IPS-18c (cell line): ENCODE measurements around the gene LIN52.

Experiments used
- H3K4me3 ChIP-seq: 2 replicates; pipeline ENCODE4 v1.7.0; 2013; ENCODE audit warnings: low read depth, mild to moderate bottlenecking, low read length, moderate library complexity; ENCODE audit not compliant: insufficient read depth
- H3K9me3 ChIP-seq: one replicate; pipeline ENCODE4 v1.6.1; 2013; ENCODE audit warnings: mild to moderate bottlenecking, low read length, moderate library complexity; ENCODE audit not compliant: control insufficient read depth, insufficient read depth

The LIN52 gene

GRCh38 chr14:74084277-74085046 is at the start of gene LIN52, which contains the start of gene ALDH6A1:
Gene LIN52, plus strand, starts transcription at chr14:74084956. Its CDS starts 19 bp downstream, at chr14:74084975.
Gene ALDH6A1, minus strand, starts transcription at chr14:74084453. Its CDS starts 59 bp downstream, at chr14:74084394.
- H3K9me3 ChIP-seq, result no peaks in the 10 kb centered on the region
- H3K4me3 ChIP-seq, result peak within 1 kb of the TSS; percentile 90

GRCh38 chr14:74035556-74035955 is 49.2 kb upstream of the LIN52 start:
- H3K9me3 ChIP-seq, result no peaks in the 10 kb centered on the region
- no peak overlapping the region for H3K4me3 ChIP-seq

- peaks cover 2% of the 10 kb centered on the region for H3K9me3 ChIP-seq
- H3K4me3 ChIP-seq, result no peak overlapping the region
Observed at GRCh38 chr14:74038020-74038859, 46.5 kb upstream of the LIN52 start.

- H3K9me3 ChIP-seq, result peaks cover 2% of the 10 kb centered on the region
Observed at GRCh38 chr14:74042296-74042695, 42.5 kb upstream of the LIN52 start.

GRCh38 chr14:74045522-74045921 is 39.2 kb upstream of the LIN52 start:
- peaks cover 2% of the 10 kb centered on the region for H3K9me3 ChIP-seq
- H3K4me3 ChIP-seq, result no peak overlapping the region

More at GRCh38 chr14:74042296-74042695, 42.5 kb upstream of the LIN52 start:
- no peak overlapping the region for H3K4me3 ChIP-seq

- Histone ChIP-seq H3K9me3 (no peaks in the 10 kb centered on the region), H3K4me3 (no peak overlapping the region)
Observed at GRCh38 chr14:74048281-74048680, 36.5 kb upstream of the LIN52 start.

GRCh38 chr14:74049876-74050495 is 34.8 kb upstream of the LIN52 start:
- no peaks in the 10 kb centered on the region for H3K9me3 ChIP-seq

GRCh38 chr14:74062809-74063150 is 22.0 kb upstream of the LIN52 start:
- no peak overlapping the region for H3K4me3 ChIP-seq
- no peaks in the 10 kb centered on the region for H3K9me3 ChIP-seq

More at GRCh38 chr14:74049876-74050495, 34.8 kb upstream of the LIN52 start:
- H3K4me3 ChIP-seq, result no peak overlapping the region

GRCh38 chr14:74064426-74064825 is 20.3 kb upstream of the LIN52 start:
- H3K4me3 ChIP-seq, result no peak overlapping the region
- H3K9me3 ChIP-seq, result no peaks in the 10 kb centered on the region

- no peak overlapping the region for H3K4me3 ChIP-seq
- H3K9me3 ChIP-seq, result no peaks in the 10 kb centered on the region
Observed at GRCh38 chr14:74064883-74065282, 19.9 kb upstream of the LIN52 start.

GRCh38 chr14:74065746-74066575 is 18.8 kb upstream of the LIN52 start:
- Histone ChIP-seq H3K4me3 (no peak overlapping the region), H3K9me3 (no peaks in the 10 kb centered on the region)

- H3K4me3 ChIP-seq, result no peak overlapping the region
Observed at GRCh38 chr14:74077401-74077800, 7.4 kb upstream of the LIN52 start.

GRCh38 chr14:74080820-74081460 is 3.8 kb upstream of the LIN52 start:
- Histone ChIP-seq H3K9me3 (no peaks in the 10 kb centered on the region), H3K4me3 (no peak overlapping the region)

More at GRCh38 chr14:74077401-74077800, 7.4 kb upstream of the LIN52 start:
- no peaks in the 10 kb centered on the region for H3K9me3 ChIP-seq

- Histone ChIP-seq H3K4me3 (no peak overlapping the region), H3K9me3 (no peaks in the 10 kb centered on the region)
Observed at GRCh38 chr14:74081491-74081890, 3.3 kb upstream of the LIN52 start.

GRCh38 chr14:74083161-74083560 is 1.6 kb upstream of the LIN52 start:
- Histone ChIP-seq H3K9me3 (no peaks in the 10 kb centered on the region), H3K4me3 (peak overlapping the region; percentile 87)

- H3K4me3 ChIP-seq, result peak overlapping the region; percentile 87
- H3K9me3 ChIP-seq, result no peaks in the 10 kb centered on the region
Observed at GRCh38 chr14:74083784-74084276, 926 bp upstream of the LIN52 start.
